Nephron (organoid): ENCODE measurements around the gene KIFAP3.
"Not testable (repeated sequence)": the region's sequence is repeated elsewhere in the genome, so short reads cannot be mapped to it uniquely, and the experiment has no call there.

Experiments
- H3K27ac Mint-ChIP-seq, 3 experiments: 2 replicates each; pipeline ENCODE4 v1.8.0; 2020; ENCODE audit warnings: mixed read lengths in 3 of 3, mild to moderate bottlenecking in 2 of 3, moderate library complexity in 1 of 3
- H3K27me3 Mint-ChIP-seq: 2 replicates; pipeline ENCODE4 v1.8.0; 2021; ENCODE audit warnings: low read depth, mild to moderate bottlenecking, moderate library complexity, mixed read lengths
- H3K36me3 Mint-ChIP-seq: 2 replicates; pipeline ENCODE4 v1.8.0; 2020; ENCODE audit warnings: low read depth, mixed read lengths
- H3K4me1 Mint-ChIP-seq: 2 replicates; pipeline ENCODE4 v1.8.0; 2020; ENCODE audit warnings: mixed read lengths
- H3K4me3 Mint-ChIP-seq, 3 experiments: 2 replicates each; pipeline ENCODE4 v1.8.0; 2020; ENCODE audit warnings: mild to moderate bottlenecking in 3 of 3, mixed read lengths in 3 of 3, moderate library complexity in 2 of 3
- H3K9me3 Mint-ChIP-seq: 2 replicates; pipeline ENCODE4 v1.8.0; 2020; ENCODE audit warnings: mixed read lengths
- TF ChIP-seq, protein P1 (sequence below), 3 experiments: fragments of 200-600 bp; sonication (generic); IDR thresholded peaks; one replicate each; pipeline ENCODE4 v1.5.0; 2021; ENCODE audit warnings: antibody characterized with exemption in 3 of 3; ENCODE audit not compliant: unreplicated experiment in 3 of 3

Gene KIFAP3

DNA sequence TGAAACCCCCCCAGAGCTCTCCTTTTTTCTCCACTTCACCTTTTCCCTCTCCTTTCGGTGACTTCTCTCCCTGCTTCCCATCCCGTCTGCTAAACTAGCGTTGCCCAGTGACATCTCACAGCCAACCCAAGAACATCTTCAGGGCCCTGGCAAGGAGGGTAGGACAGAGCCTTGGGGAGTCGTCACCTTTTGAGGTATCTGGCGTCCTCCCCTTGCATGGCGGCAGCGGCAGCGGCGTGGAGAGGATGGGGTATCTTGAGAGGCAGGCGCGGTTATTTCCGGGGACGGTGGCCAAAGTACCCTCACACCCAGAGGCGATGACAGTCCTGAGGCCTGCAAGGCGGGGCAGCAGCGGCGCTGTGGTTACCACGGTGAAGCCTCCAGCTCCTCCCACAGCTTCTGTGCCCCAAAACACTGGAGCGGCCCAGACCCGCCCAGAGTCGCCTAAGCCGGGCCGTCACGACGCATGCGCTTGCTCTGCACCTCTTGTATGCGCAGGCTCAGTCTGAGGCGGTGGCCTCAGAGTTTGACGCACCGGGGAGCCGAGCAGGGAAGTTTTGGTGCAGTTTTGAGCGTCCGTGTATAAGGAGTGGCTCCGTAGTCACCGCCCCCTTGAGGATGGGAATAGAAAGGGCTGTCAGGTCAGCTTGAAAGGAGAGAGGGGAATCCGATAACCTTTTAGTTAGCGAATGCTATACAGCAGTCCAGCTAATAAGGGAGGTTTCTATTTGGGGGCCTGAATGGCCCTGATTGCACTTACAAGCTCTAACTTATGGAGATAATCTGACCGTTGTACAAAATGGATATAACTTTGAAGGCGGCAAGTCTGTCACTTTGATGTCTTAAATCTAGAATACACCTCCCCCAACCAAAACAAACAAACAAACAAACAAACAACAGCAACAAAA, at the start of gene KIFAP3:
Gene KIFAP3 (minus strand): TSS at position 446 of the 908 bp plus-strand sequence. CDS start 228 bp downstream, at position 218.
- Mint-ChIP-seq H3K9me3 (peaks cover 18% of the 10 kb centered on the region), H3K4me1 (peaks cover 27% of the 10 kb centered on the region), H3K36me3 (peaks cover 19% of the 10 kb centered on the region), H3K4me3 (peak within 1 kb of the TSS; percentile 87 to 98 (median 95)), H3K27me3 (no peaks in the 10 kb centered on the region), H3K27ac (peak within 1 kb of the TSS; percentile 71 to 88 (median 87))
- TF ChIP-seq, protein P1, sequence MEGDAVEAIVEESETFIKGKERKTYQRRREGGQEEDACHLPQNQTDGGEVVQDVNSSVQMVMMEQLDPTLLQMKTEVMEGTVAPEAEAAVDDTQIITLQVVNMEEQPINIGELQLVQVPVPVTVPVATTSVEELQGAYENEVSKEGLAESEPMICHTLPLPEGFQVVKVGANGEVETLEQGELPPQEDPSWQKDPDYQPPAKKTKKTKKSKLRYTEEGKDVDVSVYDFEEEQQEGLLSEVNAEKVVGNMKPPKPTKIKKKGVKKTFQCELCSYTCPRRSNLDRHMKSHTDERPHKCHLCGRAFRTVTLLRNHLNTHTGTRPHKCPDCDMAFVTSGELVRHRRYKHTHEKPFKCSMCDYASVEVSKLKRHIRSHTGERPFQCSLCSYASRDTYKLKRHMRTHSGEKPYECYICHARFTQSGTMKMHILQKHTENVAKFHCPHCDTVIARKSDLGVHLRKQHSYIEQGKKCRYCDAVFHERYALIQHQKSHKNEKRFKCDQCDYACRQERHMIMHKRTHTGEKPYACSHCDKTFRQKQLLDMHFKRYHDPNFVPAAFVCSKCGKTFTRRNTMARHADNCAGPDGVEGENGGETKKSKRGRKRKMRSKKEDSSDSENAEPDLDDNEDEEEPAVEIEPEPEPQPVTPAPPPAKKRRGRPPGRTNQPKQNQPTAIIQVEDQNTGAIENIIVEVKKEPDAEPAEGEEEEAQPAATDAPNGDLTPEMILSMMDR (IDR thresholded peaks at IDR 0.05; ENCODE audit: unreplicated experiment in 3 of 3), result peak; percentile 40 to 65 (median 50)

DNA sequence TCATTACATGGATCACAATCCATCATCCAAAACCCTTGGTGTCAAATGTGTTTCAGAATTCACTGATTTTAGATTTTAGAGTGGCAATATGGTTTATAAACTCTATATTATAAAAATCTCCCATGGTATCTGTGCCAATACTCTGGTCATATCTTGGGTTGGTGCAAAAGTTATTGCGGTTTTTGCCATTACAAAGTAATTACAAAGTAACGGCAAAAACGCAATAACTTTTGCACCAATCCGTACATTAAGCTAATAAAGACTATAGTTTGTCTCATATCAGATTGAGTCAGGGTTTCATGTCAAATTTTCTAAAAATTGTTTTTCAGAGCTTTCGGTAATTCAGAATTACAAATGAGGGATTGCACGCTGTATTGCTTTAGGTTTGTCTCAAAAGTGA, 47.9 kb upstream of the KIFAP3 start:
- TF ChIP-seq, protein P1 (IDR thresholded peaks at IDR 0.05; ENCODE audit: unreplicated experiment in 3 of 3), result no peak
- H3K4me1 Mint-ChIP-seq, result no peaks in the 10 kb centered on the region
- no peaks in the 10 kb centered on the region for H3K9me3 Mint-ChIP-seq
- H3K27me3 Mint-ChIP-seq, result no peaks in the 10 kb centered on the region
- H3K36me3 Mint-ChIP-seq, result no peaks in the 10 kb centered on the region
- no peak overlapping the region for H3K27ac Mint-ChIP-seq
- H3K4me3 Mint-ChIP-seq, result no peak overlapping the region

DNA sequence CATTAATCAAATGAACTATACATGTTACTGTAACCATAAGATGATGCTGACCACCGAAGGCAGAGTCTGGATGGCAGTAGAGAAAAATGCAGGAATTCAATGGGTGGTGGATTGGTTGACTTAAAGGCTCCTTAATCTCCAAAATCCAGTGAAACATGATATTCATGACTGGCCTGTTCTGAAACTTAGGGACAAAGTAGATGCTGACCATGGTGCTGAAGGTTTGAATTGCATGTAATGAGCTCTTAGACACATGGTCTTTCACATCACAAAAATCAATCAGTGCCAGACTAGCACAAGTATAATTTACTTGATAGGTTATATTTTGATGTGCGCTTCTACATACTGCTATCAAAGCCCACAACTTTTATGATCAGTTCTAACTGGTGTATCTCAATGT, 40.4 kb upstream of the KIFAP3 start:
- Mint-ChIP-seq H3K27me3 (no peaks in the 10 kb centered on the region), H3K9me3 (peaks cover 22% of the 10 kb centered on the region), H3K36me3 (no peaks in the 10 kb centered on the region), H3K4me1 (no peaks in the 10 kb centered on the region), H3K4me3 (no peak overlapping the region), H3K27ac (no peak overlapping the region)
- TF ChIP-seq, protein P1 (IDR thresholded peaks at IDR 0.05; ENCODE audit: unreplicated experiment in 3 of 3), result no peak

DNA sequence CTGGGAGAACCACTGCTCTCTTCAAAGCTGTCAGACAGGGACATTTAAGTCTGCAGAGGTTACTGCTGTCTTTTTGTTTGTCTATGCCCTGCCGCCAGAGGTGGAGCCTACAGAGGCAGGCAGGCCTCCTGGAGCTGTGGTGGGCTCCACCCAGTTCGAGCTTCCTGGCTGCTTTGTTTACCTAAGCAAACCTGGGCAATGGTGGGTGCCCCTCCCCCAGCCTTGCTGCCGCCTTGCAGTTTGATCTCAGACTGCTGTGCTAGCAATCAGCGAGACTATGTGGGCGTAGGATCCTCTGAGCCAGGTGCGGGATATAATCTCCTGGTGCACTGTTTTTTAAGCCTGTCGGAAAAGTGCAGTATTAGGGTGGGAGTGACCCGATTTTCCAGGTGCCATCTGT, 38.6 kb upstream of the KIFAP3 start:
- not testable (repeated sequence) for H3K4me1 Mint-ChIP-seq, H3K27me3 Mint-ChIP-seq, H3K4me3 Mint-ChIP-seq, H3K36me3 Mint-ChIP-seq, H3K27ac Mint-ChIP-seq
- peaks cover 22% of the 10 kb centered on the region for H3K9me3 Mint-ChIP-seq

DNA sequence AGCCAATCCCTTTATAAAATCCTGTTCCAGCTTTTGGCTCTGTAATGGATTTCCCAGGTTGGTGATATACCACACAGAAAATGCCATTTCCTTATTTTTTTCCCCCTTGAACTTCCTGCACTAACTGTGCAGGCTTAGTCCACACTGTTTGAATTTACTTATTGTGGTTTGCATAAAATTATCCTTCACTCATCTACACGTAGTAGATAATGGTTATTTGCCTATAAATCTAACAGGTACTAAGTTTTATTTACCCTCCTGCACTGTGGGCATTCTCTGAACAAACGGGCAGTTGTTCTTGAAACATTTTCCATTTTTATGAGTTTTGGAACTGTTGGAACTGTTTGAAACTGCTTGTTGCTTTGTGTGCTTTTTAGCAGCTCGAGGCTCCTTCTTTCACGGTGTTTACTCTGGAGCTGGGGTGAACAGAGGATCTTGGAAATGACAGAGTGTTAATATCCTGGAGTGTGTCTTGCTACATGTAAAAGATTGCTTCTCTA, 23.0 kb upstream of the KIFAP3 start:
- Mint-ChIP-seq H3K4me3 (peak overlapping the region in 1 of 3 experiments; percentile 29), H3K36me3 (no peaks in the 10 kb centered on the region), H3K27ac (peak overlapping the region; percentile 55 to 76 (median 57)), H3K9me3 (peaks cover 17% of the 10 kb centered on the region), H3K4me1 (peaks cover 25% of the 10 kb centered on the region), H3K27me3 (peaks cover 4% of the 10 kb centered on the region)
- TF ChIP-seq, protein P1 (IDR thresholded peaks at IDR 0.05; ENCODE audit: unreplicated experiment in 3 of 3), result no peak

DNA sequence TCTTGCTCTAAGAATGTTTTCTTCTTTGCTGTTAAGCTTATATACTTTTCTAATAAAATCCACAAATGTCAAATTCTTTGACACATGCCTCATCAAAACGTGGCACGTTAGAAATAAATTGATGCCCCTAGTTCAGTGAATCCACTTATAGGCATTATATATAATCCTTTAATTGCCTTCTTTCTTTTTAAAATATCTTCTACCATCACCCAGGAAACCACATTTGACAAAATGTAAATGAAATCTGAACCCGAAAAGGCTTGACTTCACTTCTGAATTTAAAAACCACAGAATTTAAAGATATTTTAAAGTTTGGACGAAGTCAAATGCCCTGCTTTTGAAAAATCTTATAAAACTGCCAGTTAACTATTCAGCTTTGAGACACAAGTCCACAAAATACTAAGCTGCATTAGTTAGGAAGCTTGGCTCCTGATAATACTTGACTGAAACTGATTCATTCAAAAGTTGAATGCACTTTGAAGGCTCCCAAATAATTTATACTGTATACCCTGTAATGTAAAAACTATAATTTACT, 22.4 kb upstream of the KIFAP3 start:
- Mint-ChIP-seq H3K4me3 (peak overlapping the region in 1 of 3 experiments; percentile 39), H3K27me3 (peaks cover 4% of the 10 kb centered on the region), H3K4me1 (peaks cover 25% of the 10 kb centered on the region), H3K9me3 (peaks cover 15% of the 10 kb centered on the region), H3K27ac (peak overlapping the region; percentile 7 to 57 (median 7)), H3K36me3 (no peaks in the 10 kb centered on the region)
- TF ChIP-seq, protein P1 (IDR thresholded peaks at IDR 0.05; ENCODE audit: unreplicated experiment in 3 of 3), result no peak
